K562 (cell line): ENCODE measurements around the gene AIFM3. TPM values are rescaled to one million over a fixed set of nuclear protein-coding genes. Genes with fewer than 3 reads are reported as not detected.

Experiments
- ARID3B ChIP-seq: fragments of 250-450 bp; sonication (Bioruptor Pico); IDR thresholded peaks from 2 replicates; pipeline ENCODE4 v1.4.0; 2020; ENCODE audit warnings: borderline replicate concordance
- ATF2 ChIP-seq: sonication (generic); formaldehyde crosslinking; IDR thresholded peaks from 2 replicates; pipeline ENCODE4 v1.8.1; 2022; ENCODE audit warnings: missing genetic modification reagents
- CEBPB ChIP-seq: fragments of 450-650 bp; IDR thresholded peaks from 2 replicates; pipeline ENCODE4 v1.6.1; 2016; ENCODE audit warnings: missing genetic modification characterization, missing compliant biosample characterization
- E2F3 ChIP-seq: fragments of 250-450 bp; sonication (Bioruptor Pico); IDR thresholded peaks from 2 replicates; pipeline ENCODE4 v1.4.0; 2020; ENCODE audit warnings: mild to moderate bottlenecking
- HBP1 ChIP-seq: fragments of 450-650 bp; formaldehyde crosslinking; IDR thresholded peaks from 2 replicates; pipeline ENCODE4 v1.4.0; 2022; ENCODE audit warnings: missing genetic modification characterization
- HMGN3 ChIP-seq: IDR thresholded peaks from 2 replicates; pipeline ENCODE4 v1.6.1; 2011; ENCODE audit warnings: borderline replicate concordance, low read depth, mild to moderate bottlenecking, mixed read lengths, low read length; ENCODE audit not compliant: insufficient read length; ENCODE audit errors: extremely low read depth
- PATZ1 ChIP-seq: fragments of 250-450 bp; sonication (Bioruptor Pico); IDR thresholded peaks from 2 replicates; pipeline ENCODE4 v1.5.0; 2020; ENCODE audit warnings: mild to moderate bottlenecking, borderline replicate concordance
- SMAD4 ChIP-seq: fragments of 250-450 bp; sonication (Bioruptor Pico); conservative IDR thresholded peaks from 2 replicates; pipeline ENCODE4 v1.8.0; 2021; ENCODE audit warnings: inconsistent platforms, mild to moderate bottlenecking, moderate library complexity
- TOE1 ChIP-seq, 2 experiments: fragments of 450-650 bp in 1 of 2; sonication (generic) in 1 of 2; formaldehyde crosslinking in 1 of 2; IDR thresholded peaks; 2 replicates each; pipeline versions ENCODE4 v1.7.1 to v1.8.0; 2016 to 2022; ENCODE audit warnings: borderline replicate concordance in 2 of 2, mild to moderate bottlenecking in 2 of 2, antibody characterized with exemption in 1 of 2, inconsistent platforms in 1 of 2, low read depth in 1 of 2, missing genetic modification reagents in 1 of 2, moderate library complexity in 1 of 2
- ZBTB2 ChIP-seq: fragments of 450-650 bp; IDR thresholded peaks from 2 replicates; pipeline ENCODE4 v1.6.1; 2016; ENCODE audit warnings: antibody characterized with exemption
- ZNF140 ChIP-seq: fragments of 250-450 bp; sonication (Bioruptor Pico); IDR thresholded peaks from 2 replicates; pipeline ENCODE4 v1.8.0; 2021; ENCODE audit warnings: moderate library complexity, mild to moderate bottlenecking, inconsistent platforms
- ZNF212 ChIP-seq: fragments of 450-650 bp; formaldehyde crosslinking; IDR thresholded peaks from 2 replicates; pipeline ENCODE4 v1.4.0; 2020; ENCODE audit warnings: mild to moderate bottlenecking
- ZNF449 ChIP-seq: fragments of 250-450 bp; sonication (Bioruptor Pico); IDR thresholded peaks from 2 replicates; pipeline ENCODE4 v1.8.0; 2022; ENCODE audit warnings: moderate library complexity, mild to moderate bottlenecking, inconsistent platforms
- ZSCAN32 ChIP-seq: fragments of 450-650 bp; formaldehyde crosslinking; IDR thresholded peaks from 2 replicates; pipeline ENCODE4 v1.4.0; 2020; ENCODE audit warnings: mild to moderate bottlenecking, moderate library complexity
- polyA plus RNA-seq, 8 experiments: library from polyadenylated mRNA; depleted of rRNA in 4 of 8; stranded (reverse) in 5 of 8; unstranded in 3 of 8; fragments of >200 nt; fragmentation: Nextera tagmentation in 2 of 8; fragmentation: Illumina TruSeq in 1 of 8; extraction: Ambion mirVana in 2 of 8; extraction: Trizol in 1 of 8; gene quantifications; 2 replicates each; pipeline versions ENCODE4 v1.2.1 to v1.2.3, GENCODE V29; 2011 to 2014; ENCODE audit warnings: inconsistent platforms in 1 of 8, missing spikeins in 1 of 8
- total RNA-seq, 7 experiments: library from RNA; depleted of rRNA in 6 of 7; stranded (reverse); fragments of >200 nt in 6 of 7; fragmentation: Illumina TruSeq in 2 of 7; extraction: Trizol in 2 of 7; gene quantifications; 2 replicates each; pipeline versions ENCODE4 v1.2.1 to v1.2.3, GENCODE V29; 2011 to 2021; ENCODE audit warnings: low replicate concordance in 1 of 7

Gene AIFM3
- total and polyA plus RNA-seq, 9 of the 15 experiments (the other 6 are each of a cell fraction or from before 2014, with no cell fraction given), result 0.03 to 0.20 (median 0.07) TPM; not detected in 1

- TF ChIP-seq ZBTB2 (no peak), CEBPB (tag) (no peak), ZSCAN32 (CRISPR knock-in tag) (no peak), ATF2 (CRISPR knock-in tag) (no peak), ZNF449 (CRISPR knock-in tag) (no peak), TOE1 (IDR thresholded peaks at IDR 0.05; ENCODE audit: borderline replicate concordance) (no peak), TOE1 (CRISPR knock-in tag; IDR thresholded peaks at IDR 0.05; ENCODE audit: borderline replicate concordance, low read depth) (no peak), SMAD4 (CRISPR knock-in tag) (no peak), E2F3 (0 out of 2 replicates have a peak, but pooled peaks have one; percentile 52), ZNF140 (no peak), PATZ1 (CRISPR knock-in tag) (no peak), HBP1 (CRISPR knock-in tag) (0 out of 2 replicates have a peak, but pooled peaks have one; percentile 32), ARID3B (CRISPR knock-in tag) (no peak), HMGN3 (no peak), ZNF212 (CRISPR knock-in tag) (no peak)
Observed at GRCh38 chr22:20978419-20978818, 11.4 kb downstream of the AIFM3 start (continued).
